Mammary epithelial cell (primary cell): ENCODE data around the gene CNTNAP3.
"Not testable (repeated sequence)": the region's sequence is repeated elsewhere in the genome, so short reads cannot be mapped to it uniquely, and the experiment has no call there.

ENCODE experiments used
- EZH2 ChIP-seq: IDR thresholded peaks from 2 replicates; pipeline ENCODE4 v1.6.1; 2012; ENCODE audit warnings: low read length, inconsistent platforms, borderline replicate concordance
- TF ChIP-seq, protein P1 (sequence below), 2 donors: IDR thresholded peaks in 1 of 2; conservative IDR thresholded peaks in 1 of 2; 2 replicates each; pipeline ENCODE4 v1.5.1; 2011 to 2012; ENCODE audit warnings: inconsistent platforms in 2 of 2, low read length in 2 of 2, mild to moderate bottlenecking in 2 of 2, control low read depth in 1 of 2, low read depth in 1 of 2; ENCODE audit not compliant: insufficient read depth in 1 of 2; ENCODE audit errors: extremely low read depth in 1 of 2

DNA sequence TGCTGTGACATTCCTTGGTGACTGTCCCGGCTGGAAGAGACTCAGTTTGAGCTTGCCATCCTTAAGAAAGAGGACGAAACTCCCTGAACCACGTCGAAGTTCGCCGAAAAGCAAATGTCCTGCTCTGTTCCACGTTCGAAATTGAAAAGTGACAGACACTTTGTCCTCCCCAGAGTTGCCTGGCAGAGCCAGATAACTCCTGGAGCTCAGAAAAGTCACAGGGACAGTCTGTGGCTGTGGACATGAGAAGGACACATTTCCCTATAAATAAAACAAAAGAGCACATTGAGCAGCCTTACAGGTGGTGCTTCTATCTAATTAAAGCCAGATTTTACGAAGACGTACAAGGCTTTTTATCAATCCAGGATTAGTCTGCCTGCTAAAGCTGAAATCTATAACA is 116.6 kb downstream of the CNTNAP3 start:
- TF ChIP-seq, protein P1, sequence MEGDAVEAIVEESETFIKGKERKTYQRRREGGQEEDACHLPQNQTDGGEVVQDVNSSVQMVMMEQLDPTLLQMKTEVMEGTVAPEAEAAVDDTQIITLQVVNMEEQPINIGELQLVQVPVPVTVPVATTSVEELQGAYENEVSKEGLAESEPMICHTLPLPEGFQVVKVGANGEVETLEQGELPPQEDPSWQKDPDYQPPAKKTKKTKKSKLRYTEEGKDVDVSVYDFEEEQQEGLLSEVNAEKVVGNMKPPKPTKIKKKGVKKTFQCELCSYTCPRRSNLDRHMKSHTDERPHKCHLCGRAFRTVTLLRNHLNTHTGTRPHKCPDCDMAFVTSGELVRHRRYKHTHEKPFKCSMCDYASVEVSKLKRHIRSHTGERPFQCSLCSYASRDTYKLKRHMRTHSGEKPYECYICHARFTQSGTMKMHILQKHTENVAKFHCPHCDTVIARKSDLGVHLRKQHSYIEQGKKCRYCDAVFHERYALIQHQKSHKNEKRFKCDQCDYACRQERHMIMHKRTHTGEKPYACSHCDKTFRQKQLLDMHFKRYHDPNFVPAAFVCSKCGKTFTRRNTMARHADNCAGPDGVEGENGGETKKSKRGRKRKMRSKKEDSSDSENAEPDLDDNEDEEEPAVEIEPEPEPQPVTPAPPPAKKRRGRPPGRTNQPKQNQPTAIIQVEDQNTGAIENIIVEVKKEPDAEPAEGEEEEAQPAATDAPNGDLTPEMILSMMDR (conservative IDR thresholded peaks at IDR 0.05 in 1 of 2, IDR thresholded peaks at IDR 0.05 in 1 of 2; ENCODE audit: extremely low read depth in 1 of 2, insufficient read depth in 1 of 2, low read depth in 1 of 2, low read length in 2 of 2): not testable (repeated sequence)
- TF ChIP-seq EZH2: not testable (repeated sequence)
